H1 (cell line): ENCODE results near the gene SPIRE1. TPM values are rescaled to one million over a fixed set of nuclear protein-coding genes. Genes with fewer than 3 reads are reported as not detected.

Experiments used
- CTCF ChIA-PET: fragments of 300-600 bp; sonication (Branson Sonifier 250); formaldehyde crosslinking; loops from one replicate; lab custom pipeline; 2021; ENCODE audit not compliant: partially characterized antibody; lab: Charles Lee
- POLR2A ChIA-PET: fragments of 300-600 bp; sonication (Branson Sonifier 250); formaldehyde crosslinking; loops from one replicate; lab custom pipeline; 2021; ENCODE audit warnings: inconsistent platforms; ENCODE audit not compliant: partially characterized antibody; lab: Charles Lee
- DNase-seq, 2 experiments: peaks; one replicate each; pipeline versions ENCODE4 v3.0.0 to v3.0.0-alpha.2; 2010 to 2022; ENCODE audit warnings: low spot score in 2 of 2, low read depth in 1 of 2, mixed read lengths in 1 of 2
- FAIRE-seq: peaks from 2 replicates; lab custom pipeline; 2011; peaks lifted over from hg19 to GRCh38; lab: Jason Lieb, UNC
- H2AFZ ChIP-seq: 2 replicates; pipeline ENCODE4 v1.8.1; 2012; ENCODE audit warnings: low read length, inconsistent platforms
- H2AK5ac ChIP-seq: 2 replicates; pipeline ENCODE4 v1.6.1; 2013; ENCODE audit warnings: low read depth, low read length
- H2BK120ac ChIP-seq: replicated peaks from 2 replicates; pipeline ENCODE3; 2013; ENCODE audit warnings: low read depth, low read length, inconsistent platforms
- H2BK12ac ChIP-seq: 2 replicates; pipeline ENCODE4 v1.6.1; 2013; ENCODE audit warnings: low read depth, low read length
- H2BK15ac ChIP-seq: 2 replicates; pipeline ENCODE4 v1.6.1; 2013; ENCODE audit warnings: low read length
- H2BK20ac ChIP-seq: 2 replicates; pipeline ENCODE4 v1.6.1; 2013; ENCODE audit warnings: low read length
- H2BK5ac ChIP-seq: 2 replicates; pipeline ENCODE4 v1.6.1; 2013; ENCODE audit warnings: low read depth, low read length
- H3K14ac ChIP-seq: 2 replicates; pipeline ENCODE4 v1.6.1; 2013; ENCODE audit warnings: inconsistent platforms; ENCODE audit not compliant: insufficient read length
- H3K18ac ChIP-seq: 2 replicates; pipeline ENCODE4 v1.6.1; 2013; ENCODE audit warnings: low read length; ENCODE audit errors: extremely low read depth
- H3K23ac ChIP-seq: 2 replicates; pipeline ENCODE4 v1.6.1; 2013; ENCODE audit warnings: inconsistent platforms; ENCODE audit not compliant: insufficient read length
- H3K23me2 ChIP-seq: 2 replicates; pipeline ENCODE4 v1.6.1; 2013; ENCODE audit warnings: low read depth, low read length
- H3K27ac ChIP-seq: 2 replicates; pipeline ENCODE4 v1.6.1; 2011; ENCODE audit warnings: low read depth, low read length, inconsistent platforms
- H3K27me3 ChIP-seq, 4 experiments: replicated peaks in 1 of 4; 1 replicate in 1 of 4; 2 replicates in 3 of 4; pipeline versions ENCODE4 v1.6.1 to v1.8.1; 2011 to 2013; ENCODE audit warnings: low read length in 3 of 4, mild to moderate bottlenecking in 3 of 4, inconsistent platforms in 2 of 4, mixed read lengths in 2 of 4, moderate library complexity in 1 of 4; ENCODE audit not compliant: control insufficient read depth in 3 of 4, insufficient read depth in 3 of 4; ENCODE audit errors: extremely low read depth in 1 of 4
- H3K36me3 ChIP-seq, 4 experiments: 2 replicates each; pipeline versions ENCODE4 v1.6.1 to v1.8.1; 2011 to 2013; ENCODE audit warnings: mild to moderate bottlenecking in 4 of 4, low read length in 3 of 4, moderate library complexity in 2 of 4, control low read depth in 1 of 4, inconsistent platforms in 1 of 4; ENCODE audit not compliant: insufficient read depth in 4 of 4, control insufficient read depth in 2 of 4
- H3K4ac ChIP-seq: replicated peaks from 2 replicates; pipeline ENCODE3; 2013; ENCODE audit warnings: low read length, low read depth, mixed read lengths, inconsistent platforms; ENCODE audit not compliant: insufficient read length
- H3K4me1 ChIP-seq, 4 experiments: replicated peaks in 1 of 4; 1 replicate in 1 of 4; 2 replicates in 3 of 4; pipeline versions ENCODE4 v1.6.1 to v1.8.1; 2011 to 2013; ENCODE audit warnings: low read length in 3 of 4, inconsistent platforms in 2 of 4, mixed read lengths in 1 of 4; ENCODE audit not compliant: insufficient read depth in 4 of 4, control insufficient read depth in 3 of 4
- H3K4me2 ChIP-seq, 2 experiments: 2 replicates each; pipeline versions ENCODE4 v1.6.1 to v1.8.1; 2011 to 2013; ENCODE audit warnings: low read depth in 2 of 2, low read length in 2 of 2, control low read depth in 1 of 2, inconsistent platforms in 1 of 2, mild to moderate bottlenecking in 1 of 2; ENCODE audit not compliant: insufficient read depth in 1 of 2
- H3K4me3 ChIP-seq, 4 experiments: fragments of 200-600, 300-600 bp in 1 of 4; sonication (generic), shearing (Covaris generic), sonication (Bioruptor Twin) in 1 of 4; 2 replicates each; pipeline versions ENCODE4 v1.5.1 to v1.8.1; 2011 to 2016; ENCODE audit warnings: low read length in 4 of 4, low read depth in 3 of 4, control low read depth in 2 of 4, inconsistent platforms in 2 of 4, mild to moderate bottlenecking in 2 of 4, mixed read lengths in 1 of 4, moderate library complexity in 1 of 4; ENCODE audit not compliant: insufficient read depth in 2 of 4; ENCODE audit errors: extremely low read depth in 1 of 4
- H3K56ac ChIP-seq: replicated peaks from 2 replicates; pipeline ENCODE3; 2013; ENCODE audit warnings: low read depth, mild to moderate bottlenecking, mixed read lengths, low read length, inconsistent platforms; ENCODE audit not compliant: insufficient read length
- H3K79me1 ChIP-seq: 2 replicates; pipeline ENCODE4 v1.6.1; 2013; ENCODE audit warnings: low read depth, low read length, control low read depth
- H3K79me2 ChIP-seq, 2 experiments: 2 replicates each; pipeline versions ENCODE4 v1.6.1 to v1.8.1; 2012 to 2013; ENCODE audit warnings: low read length in 2 of 2, mild to moderate bottlenecking in 2 of 2, inconsistent platforms in 1 of 2; ENCODE audit not compliant: insufficient read depth in 2 of 2, control insufficient read depth in 1 of 2
- H3K9ac ChIP-seq, 4 experiments: replicated peaks in 1 of 4; 1 replicate in 1 of 4; 2 replicates in 3 of 4; pipeline versions ENCODE4 v1.6.1 to v1.8.1; 2011 to 2013; ENCODE audit warnings: low read depth in 3 of 4, low read length in 3 of 4, control low read depth in 2 of 4, mild to moderate bottlenecking in 2 of 4, moderate library complexity in 2 of 4, inconsistent platforms in 1 of 4; ENCODE audit errors: extremely low read depth in 1 of 4
- H3K9me3 ChIP-seq, 2 experiments: 2 replicates each; pipeline versions ENCODE4 v1.6.1 to v1.8.1; 2012 to 2013; ENCODE audit warnings: mild to moderate bottlenecking in 2 of 2, moderate library complexity in 2 of 2, control low read depth in 1 of 2, inconsistent platforms in 1 of 2, low read depth in 1 of 2, low read length in 1 of 2, mixed read lengths in 1 of 2; ENCODE audit not compliant: insufficient read depth in 2 of 2
- H4K20me1 ChIP-seq, 2 experiments: replicated peaks in 1 of 2; 2 replicates each; pipeline versions ENCODE3 to v1.8.1; 2011 to 2013; ENCODE audit warnings: inconsistent platforms in 2 of 2, low read length in 2 of 2, mild to moderate bottlenecking in 1 of 2; ENCODE audit not compliant: insufficient read depth in 2 of 2, control insufficient read depth in 1 of 2
- H4K5ac ChIP-seq: 2 replicates; pipeline ENCODE4 v1.6.1; 2013; ENCODE audit warnings: low read length, low read depth, mixed read lengths, inconsistent platforms; ENCODE audit not compliant: insufficient read length
- H4K8ac ChIP-seq: 2 replicates; pipeline ENCODE4 v1.8.0; 2013; ENCODE audit warnings: mild to moderate bottlenecking, moderate library complexity, low read length, inconsistent platforms; ENCODE audit not compliant: insufficient read depth; ENCODE audit errors: extremely low read depth
- H4K91ac ChIP-seq: replicated peaks from 2 replicates; pipeline ENCODE3; 2013; ENCODE audit warnings: low read length, mixed read lengths, inconsistent platforms; ENCODE audit not compliant: insufficient read length
- BACH1 ChIP-seq: IDR thresholded peaks from 2 replicates; pipeline ENCODE4 v1.6.1; 2012; ENCODE audit warnings: low read length, improper control_type of control experiment
- CBX5 ChIP-seq: fragments of 300-800, 300-1000 bp; sonication (generic); IDR thresholded peaks from 2 replicates; pipeline ENCODE4 v1.7.1; 2016; ENCODE audit warnings: antibody characterized with exemption, low read length, low read depth
- CEBPB ChIP-seq: IDR thresholded peaks from 2 replicates; pipeline ENCODE4 v1.6.1; 2012; ENCODE audit warnings: low read depth, low read length
- CHD2 ChIP-seq: IDR thresholded peaks from 2 replicates; pipeline ENCODE4 v1.6.1; 2012; ENCODE audit warnings: low read length, improper control_type of control experiment
- FOSL1 ChIP-seq: IDR thresholded peaks from 2 replicates; pipeline ENCODE4 v1.6.1; 2011; ENCODE audit warnings: mild to moderate bottlenecking, low read depth, low read length, moderate library complexity; ENCODE audit not compliant: insufficient read depth
- HDAC6 ChIP-seq: IDR thresholded peaks from one replicate; pipeline ENCODE4 v1.7.1; 2012; ENCODE audit warnings: low read depth, mild to moderate bottlenecking, inconsistent platforms, low read length, moderate library complexity
- JUND ChIP-seq: IDR thresholded peaks from 2 replicates; pipeline ENCODE4 v1.6.1; 2011; ENCODE audit warnings: mild to moderate bottlenecking, improper control_type of control experiment, low read length
- POLR2AphosphoS5 ChIP-seq: IDR thresholded peaks from 2 replicates; pipeline ENCODE4 v1.6.1; 2011; ENCODE audit warnings: low read depth, low read length
- SUZ12 ChIP-seq: fragments of 200-600 bp; sonication (generic); IDR thresholded peaks from 2 replicates; pipeline ENCODE4 v1.6.1; 2012; ENCODE audit warnings: mild to moderate bottlenecking, inconsistent platforms, low read length, moderate library complexity, mixed read lengths
- ZNF274 ChIP-seq: IDR thresholded peaks from 2 replicates; pipeline ENCODE4 v1.7.0; 2012; ENCODE audit warnings: low read length, borderline replicate concordance; ENCODE audit errors: extremely low read depth
- whole genome bisulfite sequencing, 2 experiments: shearing (Covaris generic) in 1 of 2; methylation state at CpG; one replicate each; pipeline versions ENCODE4 v1.1.6 to v1.1.7; 2013 to 2015; ENCODE audit warnings: low lambda C conversion rate in 2 of 2, mixed read lengths in 2 of 2, inconsistent platforms in 1 of 2, low coverage in 1 of 2, missing lambda C conversion rate in 1 of 2; ENCODE audit not compliant: insufficient replicate concordance in 2 of 2, insufficient coverage in 1 of 2, insufficient read length in 1 of 2; ENCODE audit errors: extremely low coverage in 1 of 2, missing lambda C conversion rate in 1 of 2; 5-methylcytosine and 5-hydroxymethylcytosine counted together
- polyA plus RNA-seq, 7 experiments: library from polyadenylated mRNA; depleted of rRNA in 3 of 7; stranded (reverse) in 5 of 7; unstranded in 2 of 7; fragments of >200 nt in 5 of 7; fragments of 200-250 nt in 2 of 7; gene quantifications; 1 replicate in 5 of 7; 2 replicates in 1 of 7; 4 replicates in 1 of 7; pipeline versions ENCODE4 v1.2.1 to v1.2.3, GENCODE V29; 2011 to 2013; ENCODE audit warnings: missing spikeins in 2 of 7, mixed read lengths in 2 of 7
- total RNA-seq: library from RNA; stranded (reverse); fragmentation: NEBNext Ultra II Directional; extraction: Animal tissue kit (Norgen Biotek cat#: 25700); gene quantifications from 2 replicates; pipeline ENCODE4 v1.2.1, GENCODE V29; 2021
- TF ChIP-seq, protein P1 (sequence below): IDR thresholded peaks from 2 replicates; pipeline ENCODE4 v1.6.1; 2011; ENCODE audit warnings: low read length, improper control_type of control experiment
- TF ChIP-seq, protein P2 (sequence below): IDR thresholded peaks from 2 replicates; pipeline ENCODE4 v1.6.1; 2012; ENCODE audit warnings: inconsistent platforms

The SPIRE1 gene
- total and polyA plus RNA-seq, 2 of the 8 experiments (the other 6 are each of a cell fraction or from before 2014, with no cell fraction given) = 6.0 to 21.5 TPM

DNA sequence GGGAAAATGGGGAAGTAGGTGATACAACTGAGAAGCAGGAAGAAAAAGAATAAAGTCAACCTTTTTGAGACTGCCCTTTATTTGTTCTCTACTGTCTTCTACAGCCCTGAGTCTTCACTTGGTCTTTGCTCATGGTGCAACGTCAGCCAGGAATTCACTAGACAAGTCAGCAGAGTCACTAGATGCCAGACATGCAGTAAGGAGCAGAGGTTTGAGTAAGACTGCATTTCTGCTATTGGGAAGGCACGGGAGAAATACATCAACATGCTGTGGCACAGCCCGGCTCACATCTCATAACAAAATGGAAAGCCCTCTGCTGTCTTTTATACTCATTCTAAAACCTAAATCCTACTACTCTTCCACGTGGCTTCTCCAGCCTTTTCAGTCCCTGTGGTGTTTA, 183.0 kb downstream of the SPIRE1 start:
- Histone ChIP-seq H3K9ac (no peak overlapping the region; a peak in 1 of 7 replicates), H4K5ac (no peak overlapping the region), H3K36me3 (no peaks in the 10 kb centered on the region), H4K91ac (no peak overlapping the region), H3K4ac (no peak overlapping the region), H3K27me3 (no peaks in the 10 kb centered on the region), H3K27ac (no peak overlapping the region), H4K8ac (no peak overlapping the region), H3K18ac (no peak overlapping the region), H3K4me1 (peaks cover 0 to 5% (median under 1%) of the 10 kb centered on the region in 4 experiments; a peak in 2 of 7 replicates), H2AK5ac (no peak overlapping the region), H3K4me2 (no peak overlapping the region), H3K79me2 (no peaks in the 10 kb centered on the region), H2BK120ac (no peak overlapping the region), H2BK15ac (no peak overlapping the region), H3K23me2 (peaks cover 5% of the 10 kb centered on the region; the same call in 1 of the 2 replicates), H3K9me3 (no peaks in the 10 kb centered on the region), H3K4me3 (no peak overlapping the region), H4K20me1 (peaks cover 0 to 4% of the 10 kb centered on the region in 2 experiments), H2AFZ (no peak overlapping the region), H3K56ac (no peak overlapping the region), H2BK12ac (no peak overlapping the region), H2BK20ac (no peak overlapping the region), H3K79me1 (no peaks in the 10 kb centered on the region), H3K23ac (no peak overlapping the region), H2BK5ac (no peak overlapping the region), H3K14ac (no peak overlapping the region)
- no peak for DNase-seq
- no peak for FAIRE-seq
- ChIA-PET POLR2A (no interaction called here), CTCF (interaction anchor here (0.6 kb wide), 1 partner anchor 21 kb away, joined by 3 read pairs; no protein-coding TSS in a partner anchor)
- 86% methylated on average over 4 of the region's 4 CpGs; no CpG with 5 or more reads in 1 of the 2 experiments for WGBS, 2 experiments
- TF ChIP-seq, protein P1, sequence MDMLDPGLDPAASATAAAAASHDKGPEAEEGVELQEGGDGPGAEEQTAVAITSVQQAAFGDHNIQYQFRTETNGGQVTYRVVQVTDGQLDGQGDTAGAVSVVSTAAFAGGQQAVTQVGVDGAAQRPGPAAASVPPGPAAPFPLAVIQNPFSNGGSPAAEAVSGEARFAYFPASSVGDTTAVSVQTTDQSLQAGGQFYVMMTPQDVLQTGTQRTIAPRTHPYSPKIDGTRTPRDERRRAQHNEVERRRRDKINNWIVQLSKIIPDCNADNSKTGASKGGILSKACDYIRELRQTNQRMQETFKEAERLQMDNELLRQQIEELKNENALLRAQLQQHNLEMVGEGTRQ = no peak
- TF ChIP-seq BACH1 (no peak), JUND (no peak), HDAC6 (no peak), ZNF274 (no peak), SUZ12 (no peak), CHD2 (no peak), FOSL1 (no peak), POLR2AphosphoS5 (no peak), CBX5 (no peak), CEBPB (no peak)
- TF ChIP-seq, protein P2, sequence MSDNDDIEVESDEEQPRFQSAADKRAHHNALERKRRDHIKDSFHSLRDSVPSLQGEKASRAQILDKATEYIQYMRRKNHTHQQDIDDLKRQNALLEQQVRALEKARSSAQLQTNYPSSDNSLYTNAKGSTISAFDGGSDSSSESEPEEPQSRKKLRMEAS = no peak
